ENCODE data around the gene STEAP1B.

GRCh38 chr7:22468609-22469008, 31.4 kb downstream of the STEAP1B start:
- TF ChIP-seq CTCF (conservative IDR thresholded peaks at IDR 0.05; ENCODE audit: low read length) (no peak), EZH2phosphoT487 (IDR thresholded peaks at IDR 0.05; ENCODE audit: borderline replicate concordance, low read depth, low read length) (no peak)
